ENCODE results near the gene PBX2. TPM values are rescaled to one million over a fixed set of nuclear protein-coding genes. Genes with fewer than 3 reads are reported as not detected.

Gene PBX2
- total RNA-seq, 1 donor from 2014 or later: 103 TPM

DNA sequence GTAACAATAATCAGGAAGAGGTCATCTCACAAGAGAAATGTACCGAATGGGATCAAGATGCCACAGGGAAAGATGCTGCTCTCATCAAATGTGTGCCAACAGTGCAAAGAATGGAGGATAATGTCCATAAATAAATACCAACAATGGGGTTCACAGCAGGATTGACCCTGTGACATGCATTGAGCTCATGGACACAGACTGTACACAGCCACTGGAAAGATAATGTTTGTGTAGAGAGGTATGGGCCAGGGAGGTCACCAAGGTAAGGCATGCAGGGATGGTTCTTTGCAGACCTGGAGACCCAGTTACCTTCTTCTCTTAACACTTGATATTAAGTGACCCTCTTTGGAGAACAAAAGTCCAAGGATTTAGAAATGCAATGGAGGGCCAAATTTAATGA, 15.6 kb downstream of the PBX2 start:
- DNase-seq (ENCODE audit: low spot score): no peak

DNA sequence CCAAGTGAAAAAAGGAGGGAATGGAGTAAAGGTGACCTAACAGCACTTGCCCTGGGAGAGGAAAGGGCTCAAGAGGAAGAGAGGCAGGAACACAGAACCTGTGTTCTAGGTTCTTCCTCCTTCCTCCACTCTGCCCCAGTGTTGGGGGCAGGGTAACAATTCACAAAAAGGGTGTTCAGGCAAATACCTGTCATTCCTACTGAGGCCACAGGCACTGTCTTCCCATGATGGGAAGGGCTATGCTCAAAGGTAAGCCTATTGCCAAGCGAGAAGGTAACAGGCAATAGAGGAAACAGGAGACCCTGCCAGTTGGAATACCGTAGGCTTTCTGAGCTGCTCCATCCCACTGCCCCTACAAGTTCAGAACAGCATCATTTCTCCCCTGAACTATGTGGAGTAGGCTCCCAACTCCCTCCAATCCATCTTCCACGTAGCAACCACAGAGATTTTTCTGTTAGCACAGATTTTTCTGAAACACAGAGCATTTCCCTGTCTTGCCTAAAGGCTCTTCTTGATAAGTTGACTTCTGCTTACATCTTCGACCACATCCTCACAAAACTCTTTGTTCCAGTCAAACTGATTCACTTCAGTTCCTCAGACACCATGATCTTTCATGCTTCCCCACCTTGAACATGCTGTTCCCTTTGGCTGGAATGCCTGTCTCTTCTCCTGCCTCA, 16.8 kb downstream of the PBX2 start:
- no peak for DNase-seq (ENCODE audit: low spot score)

DNA sequence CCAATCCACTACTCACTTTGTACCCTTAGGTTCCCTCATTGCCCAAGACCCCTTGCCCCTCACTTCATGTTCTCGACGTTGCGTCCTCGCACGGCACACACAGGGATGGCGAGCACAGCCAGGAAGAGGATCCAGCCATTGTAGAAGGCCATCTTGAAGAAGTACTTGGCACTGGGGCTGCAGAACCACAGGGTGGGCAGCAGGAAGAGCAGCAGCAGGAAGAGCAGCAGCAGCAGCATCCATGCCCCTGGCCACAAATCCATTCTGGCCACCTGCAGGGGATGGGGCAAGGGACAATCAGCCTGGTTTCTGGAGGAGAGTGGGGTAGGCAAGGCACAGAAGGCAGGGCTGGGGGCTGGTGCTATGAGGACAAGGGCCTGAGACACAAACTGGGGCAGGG, 18.8 kb downstream of the PBX2 start:
- no peak for DNase-seq (ENCODE audit: low spot score)

DNA sequence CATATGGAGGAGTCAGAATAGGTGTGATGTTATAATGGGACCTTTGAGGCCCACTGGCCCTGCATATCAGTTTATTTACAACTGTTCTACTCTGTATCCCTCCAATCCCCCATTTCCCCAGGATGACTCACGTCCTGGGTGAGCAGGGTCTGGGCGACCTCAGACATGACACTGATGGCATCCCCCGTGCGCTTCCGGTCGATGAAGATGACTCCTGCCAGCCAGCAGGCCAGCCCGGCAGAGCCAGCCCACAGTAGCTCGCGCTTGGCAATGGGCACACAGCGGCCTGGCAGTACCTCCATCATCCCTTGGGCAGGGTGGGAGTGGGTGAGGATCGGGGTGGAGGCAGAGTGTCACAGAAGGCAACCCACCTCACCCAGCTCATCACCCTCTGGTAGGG, 19.7 kb downstream of the PBX2 start:
- DNase-seq (ENCODE audit: low spot score): no peak

DNA sequence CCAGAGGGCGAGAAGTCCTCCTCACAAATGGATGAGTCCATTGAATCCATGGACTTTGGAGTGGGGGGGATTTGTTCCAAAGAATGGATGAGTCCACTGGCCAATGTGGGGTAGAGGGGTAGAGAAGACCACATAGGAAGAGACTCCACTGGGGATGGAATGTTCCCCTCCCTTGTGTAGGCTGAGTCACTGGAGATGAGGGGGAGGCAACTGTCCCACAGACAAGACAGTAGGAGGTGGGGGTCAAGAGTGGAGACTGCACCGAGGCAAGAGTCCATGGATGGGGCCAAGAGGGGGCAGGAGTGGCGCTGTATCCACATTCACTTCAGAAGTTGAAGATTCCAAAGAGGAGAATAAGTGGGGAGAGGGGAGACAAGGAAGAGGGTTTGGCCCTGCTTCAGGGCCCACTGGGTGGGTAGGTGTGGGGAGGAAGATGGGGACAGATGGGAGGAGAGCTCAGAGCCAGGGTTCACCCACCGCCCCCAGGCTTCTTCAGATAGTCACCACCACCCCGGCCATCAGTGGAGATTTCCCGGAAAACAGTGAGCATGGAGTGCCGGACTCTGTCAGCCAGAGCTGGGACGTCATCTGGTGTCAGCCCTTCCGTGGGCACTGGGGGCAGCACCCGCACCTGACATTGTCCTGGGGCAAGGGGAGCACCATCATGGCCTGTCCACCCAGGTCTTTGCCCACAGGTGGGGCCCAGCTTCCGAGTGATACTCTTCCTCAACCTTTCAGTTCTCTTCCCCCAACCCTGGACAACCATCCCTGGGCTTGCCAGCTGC, 21.0 kb downstream of the PBX2 start:
- no peak for DNase-seq (ENCODE audit: low spot score)

DNA sequence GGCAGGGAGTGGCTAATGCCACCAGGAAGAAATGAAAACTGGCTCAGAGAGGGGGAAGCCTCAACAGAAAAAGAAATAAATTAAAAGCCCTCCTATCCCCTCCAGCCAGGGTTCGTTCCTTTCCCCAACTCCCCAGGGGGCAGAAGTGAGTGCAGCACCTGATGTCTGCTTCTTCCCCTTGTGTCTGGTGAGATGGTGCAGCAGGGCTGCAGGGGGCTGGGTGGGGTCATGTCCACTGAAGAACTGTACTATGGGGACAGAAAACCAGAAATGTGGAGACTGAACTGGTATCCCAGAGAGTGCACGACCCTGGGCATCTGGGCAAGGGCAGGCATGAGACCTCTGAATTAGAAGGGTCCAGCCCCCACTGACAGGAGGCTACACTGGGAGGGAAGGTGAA, 21.7 kb downstream of the PBX2 start:
- no peak for DNase-seq (ENCODE audit: low spot score)

DNA sequence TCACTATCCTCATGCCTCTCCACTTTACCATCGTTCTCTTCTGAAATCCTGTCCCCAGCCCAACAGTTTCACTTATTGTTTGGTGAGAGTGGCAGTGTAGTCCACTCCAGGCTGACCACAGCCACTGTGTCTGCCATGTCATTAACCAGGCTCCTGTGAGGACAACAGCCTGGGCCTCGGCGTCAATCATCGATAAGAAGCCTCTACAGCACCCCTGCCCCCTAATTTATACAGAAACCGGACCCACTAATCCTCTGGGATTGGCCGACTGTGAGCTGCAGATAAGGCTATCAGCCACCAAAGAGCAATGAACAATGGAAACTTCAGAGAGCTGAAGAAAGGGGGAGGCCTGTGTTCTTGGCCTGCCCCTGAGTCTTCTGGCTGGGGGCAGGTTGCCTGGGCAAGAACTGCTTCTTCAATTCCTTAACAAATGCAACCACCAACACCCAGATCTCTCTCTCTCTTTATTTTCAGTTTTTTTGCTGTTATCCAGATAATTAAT, 22.2 kb downstream of the PBX2 start:
- no peak for DNase-seq (ENCODE audit: low spot score)

DNA sequence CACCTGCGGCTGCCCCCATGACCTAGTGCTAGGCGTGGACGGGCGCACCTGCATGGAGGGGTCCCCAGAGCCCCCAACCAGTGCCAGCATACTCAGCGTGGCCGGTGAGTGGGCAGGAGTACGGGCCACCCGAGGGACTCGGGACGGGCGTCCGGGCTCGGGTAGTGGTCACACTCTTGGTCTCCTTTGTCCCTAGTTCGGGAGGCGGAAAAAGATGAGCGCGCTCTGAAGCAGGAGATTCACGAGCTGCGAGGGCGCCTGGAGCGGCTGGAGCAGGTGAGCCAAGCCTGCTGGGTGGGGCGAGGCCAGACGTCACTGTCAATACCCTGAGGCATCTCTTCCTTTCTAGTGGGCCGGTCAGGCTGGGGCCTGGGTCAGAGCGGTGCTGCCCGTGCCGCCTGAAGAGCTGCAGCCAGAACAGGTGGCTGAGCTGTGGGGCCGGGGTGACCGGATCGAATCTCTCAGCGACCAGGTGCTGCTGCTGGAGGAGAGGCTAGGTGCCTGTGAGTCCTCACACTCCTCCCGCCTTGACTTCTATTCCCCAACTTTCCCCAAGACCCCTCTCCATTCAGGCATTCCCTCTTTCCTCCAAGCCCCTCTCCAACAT, 22.7 kb downstream of the PBX2 start:
- no peak for DNase-seq (ENCODE audit: low spot score)

DNA sequence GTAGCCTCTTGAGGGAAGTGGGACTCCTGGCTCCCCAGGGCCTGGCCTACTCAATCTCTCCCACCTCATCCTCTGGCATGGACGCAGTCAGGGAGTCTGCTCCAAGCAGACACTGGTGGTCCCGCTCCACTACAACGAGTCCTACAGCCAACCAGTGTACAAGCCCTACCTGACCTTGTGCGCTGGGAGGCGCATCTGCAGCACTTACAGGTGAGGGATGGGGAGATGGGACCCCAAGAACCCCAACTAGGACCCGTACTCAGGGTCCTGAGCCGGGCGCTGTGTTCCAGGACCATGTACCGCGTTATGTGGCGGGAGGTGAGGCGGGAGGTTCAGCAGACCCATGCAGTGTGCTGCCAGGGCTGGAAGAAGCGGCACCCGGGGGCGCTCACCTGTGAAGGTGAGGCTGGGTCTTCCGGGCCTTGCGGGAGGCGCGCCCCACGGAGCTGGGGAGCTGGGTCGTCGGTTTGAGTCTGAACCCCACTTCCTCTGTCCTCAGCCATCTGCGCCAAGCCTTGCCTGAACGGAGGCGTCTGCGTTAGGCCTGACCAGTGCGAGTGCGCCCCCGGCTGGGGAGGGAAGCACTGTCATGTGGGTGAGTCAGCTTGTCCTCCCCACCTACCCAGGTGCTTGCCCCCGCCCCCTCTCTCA, 23.5 kb downstream of the PBX2 start:
- DNase-seq (ENCODE audit: low spot score): no peak

DNA sequence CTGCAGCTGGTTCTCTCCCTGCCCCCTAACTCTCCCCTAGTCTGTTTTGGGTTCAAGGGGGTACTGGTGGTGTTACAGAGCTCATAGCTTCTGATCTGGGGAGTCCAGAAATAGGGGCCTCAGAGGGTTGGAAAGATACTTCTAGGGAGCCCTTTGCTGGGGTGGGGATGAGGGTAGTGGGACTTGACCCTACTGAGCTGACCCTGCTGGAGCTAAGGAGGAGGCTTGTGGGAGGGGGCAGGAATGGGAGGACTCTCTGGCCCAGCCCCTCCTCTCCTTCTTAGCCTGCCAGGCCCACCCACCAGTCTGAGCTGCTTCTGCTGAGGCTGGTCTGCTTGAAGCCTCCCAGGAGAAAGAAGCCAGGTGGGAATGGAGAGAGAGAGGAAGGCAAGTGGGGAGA, 25.7 kb downstream of the PBX2 start, which contains the start of gene EGFL8:
EGFL8 (plus strand) TSS at position 301 of the 400 bp plus-strand sequence. CDS start 1,571 bp downstream, outside the sequence.
- DNase-seq (ENCODE audit: low spot score): no peak

DNA sequence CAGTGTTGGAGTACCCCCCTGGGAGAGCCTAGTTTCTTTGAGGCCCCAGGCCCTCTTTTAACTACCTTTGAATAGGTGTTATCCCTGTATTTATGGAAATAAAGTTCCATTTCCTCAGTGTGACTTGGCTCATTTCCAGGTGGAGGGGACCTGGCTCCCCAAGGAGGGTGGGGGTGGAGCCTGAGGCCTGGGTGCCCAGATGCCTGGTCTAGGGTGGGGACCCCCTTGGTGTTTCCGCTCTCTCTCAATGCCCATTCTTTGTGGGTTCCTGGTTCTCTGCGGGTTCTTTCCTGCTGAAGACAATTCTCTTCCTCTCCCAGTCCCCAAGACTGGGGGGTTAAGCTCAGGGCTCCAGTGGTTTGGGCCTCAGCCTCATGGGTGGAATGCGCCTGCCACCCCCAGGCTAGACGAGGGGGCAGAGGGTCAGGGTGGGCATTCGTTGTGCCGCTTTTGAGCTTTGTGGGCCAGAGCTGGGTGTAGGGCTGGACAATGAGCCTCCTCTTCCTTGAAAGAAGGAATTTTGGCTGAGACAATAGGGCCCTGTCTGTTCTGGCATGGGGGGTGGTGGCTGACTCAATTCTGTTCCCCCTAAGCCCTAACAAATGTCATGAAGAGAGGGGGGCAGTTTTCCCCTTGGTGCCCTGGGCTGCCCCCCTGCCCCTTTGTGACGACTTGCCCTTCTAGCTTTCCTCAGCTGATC, 26.3 kb downstream of the PBX2 start:
- DNase-seq (ENCODE audit: low spot score): no peak

DNA sequence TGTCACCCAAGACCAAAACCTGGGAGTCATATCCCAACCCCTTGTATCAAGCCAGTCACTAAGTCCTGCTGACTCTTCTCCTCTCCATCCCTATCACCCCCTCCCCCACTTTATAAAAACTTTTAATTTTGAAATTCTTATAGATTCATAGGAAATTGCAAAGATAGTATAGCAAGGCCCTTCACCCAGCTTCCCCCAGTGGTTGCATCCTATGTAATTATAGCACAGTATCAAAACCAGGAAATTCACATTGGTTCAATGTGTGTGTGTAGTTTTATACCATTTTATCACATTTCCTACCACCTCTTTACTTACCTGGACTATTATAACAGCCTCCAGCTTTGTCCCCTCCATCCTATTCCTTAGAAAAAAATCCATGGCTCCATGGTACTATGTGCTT, 31.9 kb downstream of the PBX2 start:
- DNase-seq (ENCODE audit: low spot score): no peak

DNA sequence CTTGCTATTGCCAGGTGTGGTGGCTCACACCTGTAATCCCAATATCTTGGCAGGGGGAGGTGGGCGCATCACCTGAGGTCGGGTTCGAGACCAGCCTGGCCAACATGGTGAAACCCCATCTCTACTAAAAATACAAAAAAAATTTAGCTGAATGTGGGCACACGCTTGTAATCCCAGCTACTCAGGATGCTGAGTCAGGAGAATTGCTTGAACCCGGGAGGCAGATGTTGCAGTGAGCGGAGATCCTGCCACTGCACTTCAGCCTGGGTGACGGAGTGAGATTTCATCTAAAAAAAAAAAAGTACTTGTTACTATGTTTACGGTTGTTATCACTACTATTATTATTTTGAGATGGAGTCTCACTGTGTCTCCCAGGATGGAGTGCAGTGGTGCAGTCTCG, 33.1 kb downstream of the PBX2 start:
- DNase-seq (ENCODE audit: low spot score): no peak

DNA sequence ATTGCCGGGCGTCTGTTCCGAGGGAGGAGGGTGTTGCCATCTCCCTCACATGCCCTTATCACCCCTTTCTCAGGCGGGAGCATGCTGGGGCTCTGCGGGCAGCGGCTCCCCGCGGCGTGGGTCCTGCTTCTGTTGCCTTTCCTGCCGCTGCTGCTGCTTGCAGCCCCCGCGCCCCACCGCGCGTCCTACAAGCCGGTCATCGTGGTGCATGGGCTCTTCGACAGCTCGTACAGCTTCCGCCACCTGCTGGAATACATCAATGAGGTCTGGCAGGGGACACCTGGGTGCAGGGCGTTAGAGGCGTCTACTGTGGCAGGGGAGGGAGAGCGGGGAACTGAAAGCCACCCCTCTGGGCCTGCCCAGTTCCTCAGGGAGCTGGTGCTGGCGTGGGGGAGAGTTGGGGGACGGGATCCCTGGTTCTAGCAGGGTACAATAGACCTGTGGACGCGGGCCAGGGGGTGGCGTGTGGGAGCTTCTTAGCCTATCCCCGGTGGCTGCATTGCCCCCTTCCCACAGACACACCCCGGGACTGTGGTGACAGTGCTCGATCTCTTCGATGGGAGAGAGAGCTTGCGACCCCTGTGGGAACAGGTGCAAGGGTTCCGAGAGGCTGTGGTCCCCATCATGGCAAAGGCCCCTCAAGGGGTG, 35.4 kb downstream of the PBX2 start:
- DNase-seq (ENCODE audit: low spot score): peak; percentile 78

DNA sequence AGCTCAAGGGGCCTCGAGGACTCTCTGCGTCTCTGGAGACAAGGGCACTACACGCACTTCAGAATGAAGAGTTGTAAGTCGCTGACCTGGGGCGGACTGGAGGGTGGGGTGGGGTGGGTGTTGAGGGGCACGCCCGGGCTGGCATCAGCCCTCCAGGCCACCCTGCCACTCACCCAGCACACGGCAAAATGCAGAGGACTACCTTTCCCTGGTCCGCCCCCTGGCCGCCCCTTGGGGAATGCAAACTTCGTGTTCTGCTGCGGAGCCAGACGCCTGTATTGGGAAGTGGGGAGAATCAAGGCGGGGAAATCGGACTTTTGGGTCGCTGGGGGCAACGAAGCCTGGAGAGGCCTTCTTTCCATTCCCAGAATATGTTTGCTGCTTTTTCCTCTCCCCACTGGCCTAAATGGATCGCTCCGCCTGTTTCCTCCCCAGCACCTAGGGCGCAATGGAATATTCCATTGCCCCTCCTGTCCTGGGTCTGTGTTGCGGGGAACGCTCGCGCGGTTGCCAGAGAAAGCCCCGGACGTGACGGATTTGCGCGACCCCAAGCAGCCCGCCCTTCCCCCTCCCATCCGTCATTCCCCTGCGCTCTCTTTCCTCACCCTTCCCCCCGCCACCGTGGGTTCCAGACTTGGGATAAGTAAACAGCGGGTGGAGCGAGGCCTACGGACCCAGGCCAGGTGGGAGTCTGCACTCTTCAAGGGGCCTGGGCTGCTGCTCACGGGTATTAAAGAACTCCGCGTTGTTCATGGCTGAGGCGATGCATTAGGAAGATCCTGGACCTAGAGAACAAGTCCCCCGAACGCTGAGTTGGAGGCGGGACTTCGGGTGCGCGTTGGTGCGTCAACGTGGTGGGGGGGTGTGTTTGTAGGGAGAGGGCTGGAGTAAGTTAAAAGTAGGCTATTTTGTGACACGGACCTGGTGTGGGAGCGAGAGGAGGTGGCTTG, 36.2 kb downstream of the PBX2 start, which contains the start of gene PPT2:
PPT2 (plus strand) TSS at position 578 of the 950 bp plus-strand sequence. CDS start 454 bp downstream, outside the sequence.
- DNase-seq (ENCODE audit: low spot score): peak; percentile 91

DNA sequence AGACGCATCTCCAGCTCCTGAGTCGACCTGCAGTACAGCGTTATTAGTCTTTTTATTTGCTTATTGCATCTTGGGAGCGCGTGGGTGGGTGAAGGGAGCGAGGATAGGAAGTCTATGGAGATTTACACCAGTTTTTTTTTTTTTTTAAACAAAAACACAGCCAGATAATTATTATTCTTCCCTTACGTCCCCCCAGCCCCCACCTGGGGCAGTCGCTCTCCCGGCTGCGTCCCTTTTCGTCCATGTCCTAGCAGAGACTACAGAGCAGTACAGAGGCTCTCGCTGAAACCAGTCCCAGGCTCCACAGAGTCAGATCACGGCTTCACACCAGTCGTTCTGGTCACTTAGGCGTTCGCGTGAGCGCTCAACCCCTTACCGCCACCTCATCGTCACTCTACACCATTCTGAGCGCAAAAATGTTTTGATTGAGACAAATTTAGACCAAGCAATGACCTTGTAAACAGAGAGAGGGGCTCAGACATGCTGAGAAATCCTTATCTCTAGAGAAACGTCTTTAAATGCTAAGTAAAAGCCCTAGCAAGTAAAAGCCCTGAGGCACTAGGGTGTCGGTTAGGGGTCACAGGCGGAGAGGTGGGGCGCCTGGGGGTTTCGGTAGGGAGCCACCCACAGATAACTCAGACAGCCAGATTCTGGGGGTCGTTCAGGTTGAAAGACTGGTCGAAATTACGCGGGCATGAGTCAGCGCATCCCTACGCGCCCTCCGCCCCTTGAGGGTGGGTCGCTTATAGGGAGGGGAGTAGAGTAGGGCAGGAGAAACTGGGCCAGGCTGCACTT, 37.0 kb downstream of the PBX2 start:
- DNase-seq (ENCODE audit: low spot score): no peak

DNA sequence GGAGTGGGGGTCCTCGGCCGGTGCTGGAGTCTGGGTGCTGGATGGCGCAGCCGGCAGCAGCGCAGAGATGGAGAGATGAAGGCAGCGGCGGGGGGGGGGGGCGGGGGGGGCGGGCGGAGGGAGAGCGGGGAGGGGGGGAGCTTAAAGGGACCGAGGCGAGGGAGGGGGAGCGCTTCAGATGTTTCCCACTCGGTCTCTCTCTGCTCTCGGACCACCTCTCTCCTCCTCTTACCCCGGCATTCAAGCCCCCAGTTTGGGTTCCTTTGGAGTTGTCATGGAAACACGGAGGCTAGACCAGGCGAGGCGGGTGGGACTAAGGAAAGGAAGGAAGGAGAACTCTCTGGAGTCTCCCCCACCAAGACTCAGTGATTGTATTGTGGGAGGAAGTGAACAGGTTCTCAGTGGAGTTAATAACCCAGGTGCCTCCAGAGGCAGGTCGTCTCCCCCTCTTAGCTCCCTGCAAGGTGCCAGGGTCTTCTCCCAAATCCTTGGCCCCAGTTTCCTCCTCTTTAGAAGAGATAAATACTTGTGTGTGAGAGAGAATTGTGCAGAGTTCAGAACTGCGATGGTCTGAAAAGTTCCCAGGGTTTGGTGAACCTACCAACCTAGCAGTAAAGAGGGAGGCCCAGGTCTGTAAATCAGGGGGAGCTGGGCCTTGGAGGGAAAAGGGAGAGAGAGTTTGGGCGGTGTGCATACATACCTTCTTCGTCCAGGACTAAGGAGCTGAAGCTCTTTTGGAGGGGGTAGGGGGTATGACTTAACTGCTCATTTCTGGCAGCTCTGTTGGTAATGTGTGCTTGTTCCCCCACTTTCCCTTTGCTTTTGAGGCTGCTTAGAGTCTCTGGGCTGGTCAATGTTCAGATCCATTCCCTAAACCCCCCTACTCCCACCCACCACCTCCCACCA, 37.9 kb downstream of the PBX2 start, which contains the start of gene PRRT1:
PRRT1 (minus strand) TSS at position 77 of the 906 bp plus-strand sequence. CDS start 112 bp downstream, outside the sequence.
- no peak for DNase-seq (ENCODE audit: low spot score)
